Ovary (tissue), 3 donors: ENCODE results near the gene IGF1R.

Experiments
- POLR2A ChIP-seq: fragments of 450-650 bp; IDR thresholded peaks from one replicate; pipeline ENCODE4 v1.6.1; 2017; ENCODE audit warnings: antibody characterized with exemption, mild to moderate bottlenecking, moderate library complexity
- TF ChIP-seq, protein P1 (sequence below), 3 donors: fragments of 450-650 bp in 2 of 3; fragments of 200-600 bp in 1 of 3; IDR thresholded peaks; one replicate each; pipeline versions ENCODE4 v1.5.1 to v1.8.0; 2016 to 2022; ENCODE audit warnings: antibody characterized with exemption in 3 of 3, mild to moderate bottlenecking in 1 of 3
- donor health status: DM: no; HTN: no; CAD: no.

- TF ChIP-seq, protein P1, sequence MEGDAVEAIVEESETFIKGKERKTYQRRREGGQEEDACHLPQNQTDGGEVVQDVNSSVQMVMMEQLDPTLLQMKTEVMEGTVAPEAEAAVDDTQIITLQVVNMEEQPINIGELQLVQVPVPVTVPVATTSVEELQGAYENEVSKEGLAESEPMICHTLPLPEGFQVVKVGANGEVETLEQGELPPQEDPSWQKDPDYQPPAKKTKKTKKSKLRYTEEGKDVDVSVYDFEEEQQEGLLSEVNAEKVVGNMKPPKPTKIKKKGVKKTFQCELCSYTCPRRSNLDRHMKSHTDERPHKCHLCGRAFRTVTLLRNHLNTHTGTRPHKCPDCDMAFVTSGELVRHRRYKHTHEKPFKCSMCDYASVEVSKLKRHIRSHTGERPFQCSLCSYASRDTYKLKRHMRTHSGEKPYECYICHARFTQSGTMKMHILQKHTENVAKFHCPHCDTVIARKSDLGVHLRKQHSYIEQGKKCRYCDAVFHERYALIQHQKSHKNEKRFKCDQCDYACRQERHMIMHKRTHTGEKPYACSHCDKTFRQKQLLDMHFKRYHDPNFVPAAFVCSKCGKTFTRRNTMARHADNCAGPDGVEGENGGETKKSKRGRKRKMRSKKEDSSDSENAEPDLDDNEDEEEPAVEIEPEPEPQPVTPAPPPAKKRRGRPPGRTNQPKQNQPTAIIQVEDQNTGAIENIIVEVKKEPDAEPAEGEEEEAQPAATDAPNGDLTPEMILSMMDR (IDR thresholded peaks at IDR 0.05), result no peak
- no peak for TF ChIP-seq POLR2A
Observed at GRCh38 chr15:98894312-98894711, 246.0 kb downstream of the IGF1R start.
